ENCODE measurements around the gene LHX4.

GRCh38 chr1:180225403-180225802, 4.7 kb upstream of the LHX4 start:
- TF ChIP-seq CTCF (IDR thresholded peaks at IDR 0.05; ENCODE audit: low read depth, low read length, missing input control) (no peak), YY1 (IDR thresholded peaks at IDR 0.05) (no peak), RAD21 (IDR thresholded peaks at IDR 0.05) (no peak)

Data from liver (tissue), 3 donors.